ENCODE data around the gene PROX2.

GRCh38 chr14:74840603-74841030 is 35.3 kb downstream of the PROX2 start:
- TF ChIP-seq CTCF (IDR thresholded peaks at IDR 0.05) (no peak), POLR2A (IDR thresholded peaks at IDR 0.05) (no peak)
